Measurements from ENCODE around the gene FAIM2.

The FAIM2 gene

DNA sequence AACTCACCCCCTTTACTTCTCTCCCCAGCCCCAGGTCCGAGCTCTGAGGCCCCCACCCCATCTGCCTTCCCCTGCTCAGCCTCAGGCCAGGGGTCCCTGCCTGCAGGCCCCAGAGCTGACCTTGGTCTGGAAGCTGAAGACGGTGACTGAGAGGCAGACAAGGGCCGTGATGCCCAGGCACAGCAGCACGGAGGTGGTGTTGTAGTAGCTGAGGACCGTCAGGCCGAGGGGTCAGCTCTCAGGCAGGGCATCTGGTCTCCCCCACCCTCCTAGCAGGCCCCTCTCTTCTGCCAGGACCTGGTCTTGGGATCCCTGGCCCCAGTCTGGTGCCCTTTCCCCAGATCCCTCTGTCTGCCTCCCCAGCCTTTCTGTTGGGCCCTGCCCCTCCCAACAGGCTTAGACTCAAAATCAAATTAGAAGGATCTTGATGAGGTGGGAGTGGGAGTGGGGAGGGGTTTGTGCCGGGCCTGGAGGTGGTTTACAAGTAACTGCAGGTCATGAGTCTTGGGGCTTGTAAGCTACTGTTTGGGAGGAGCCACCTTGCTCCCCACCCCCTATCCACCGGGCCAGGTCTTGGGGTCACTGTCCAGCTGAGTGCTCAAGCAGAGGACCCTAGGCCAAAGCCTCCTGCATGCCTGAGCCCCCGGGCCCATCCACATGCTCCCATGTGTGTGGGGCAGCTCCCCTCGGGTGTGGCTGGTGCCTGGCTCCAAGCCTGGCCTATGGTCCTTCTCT lies 14.2 kb downstream of the FAIM2 start:
- Histone ChIP-seq H3K9me3 (ENCODE audit: control insufficient read depth, insufficient read depth, low read length) (no peaks in the 10 kb centered on the region), H3K9ac (ENCODE audit: low read depth, low read length) (no peak overlapping the region), H3K4me1 (ENCODE audit: control insufficient read depth, insufficient read depth, low read length) (peaks cover 9% of the 10 kb centered on the region), H3K36me3 (ENCODE audit: control insufficient read depth, insufficient read depth, low read length) (no peaks in the 10 kb centered on the region), H3K4me3 (ENCODE audit: low read depth, low read length) (no peak overlapping the region), H3K27me3 (ENCODE audit: control insufficient read depth, insufficient read depth, low read length) (no peaks in the 10 kb centered on the region)

- H3K9ac ChIP-seq (ENCODE audit: low read depth, low read length), result no peak overlapping the region
- no peak overlapping the region for H3K4me3 ChIP-seq (ENCODE audit: low read depth, low read length)
- peaks cover 8% of the 10 kb centered on the region for H3K4me1 ChIP-seq (ENCODE audit: control insufficient read depth, insufficient read depth, low read length)
- H3K36me3 ChIP-seq (ENCODE audit: control insufficient read depth, insufficient read depth, low read length), result no peaks in the 10 kb centered on the region
- H3K9me3 ChIP-seq (ENCODE audit: control insufficient read depth, insufficient read depth, low read length), result no peaks in the 10 kb centered on the region
- no peaks in the 10 kb centered on the region for H3K27me3 ChIP-seq (ENCODE audit: control insufficient read depth, insufficient read depth, low read length)
Observed at GRCh38 chr12:49888461-49889151, 15.1 kb downstream of the FAIM2 start.

- no peak overlapping the region for H3K9ac ChIP-seq (ENCODE audit: low read depth, low read length)
- no peak overlapping the region for H3K4me3 ChIP-seq (ENCODE audit: low read depth, low read length)
Observed at GRCh38 chr12:49887536-49888401, 15.9 kb downstream of the FAIM2 start.

GRCh38 chr12:49887091-49887490 lies 16.6 kb downstream of the FAIM2 start:
- Histone ChIP-seq H3K36me3 (ENCODE audit: control insufficient read depth, insufficient read depth, low read length) (no peaks in the 10 kb centered on the region), H3K9me3 (ENCODE audit: control insufficient read depth, insufficient read depth, low read length) (no peaks in the 10 kb centered on the region), H3K27me3 (ENCODE audit: control insufficient read depth, insufficient read depth, low read length) (no peaks in the 10 kb centered on the region), H3K4me1 (ENCODE audit: control insufficient read depth, insufficient read depth, low read length) (peaks cover 13% of the 10 kb centered on the region), H3K4me3 (ENCODE audit: low read depth, low read length) (no peak overlapping the region), H3K9ac (ENCODE audit: low read depth, low read length) (no peak overlapping the region)

More at GRCh38 chr12:49887536-49888401, 15.9 kb downstream of the FAIM2 start:
- no peaks in the 10 kb centered on the region for H3K36me3 ChIP-seq (ENCODE audit: control insufficient read depth, insufficient read depth, low read length)
- H3K27me3 ChIP-seq (ENCODE audit: control insufficient read depth, insufficient read depth, low read length), result no peaks in the 10 kb centered on the region
- no peaks in the 10 kb centered on the region for H3K9me3 ChIP-seq (ENCODE audit: control insufficient read depth, insufficient read depth, low read length)
- H3K4me1 ChIP-seq (ENCODE audit: control insufficient read depth, insufficient read depth, low read length), result peaks cover 12% of the 10 kb centered on the region

GRCh38 chr12:49885663-49886461 lies 17.8 kb downstream of the FAIM2 start:
- no peaks in the 10 kb centered on the region for H3K9me3 ChIP-seq (ENCODE audit: control insufficient read depth, insufficient read depth, low read length)
- no peaks in the 10 kb centered on the region for H3K27me3 ChIP-seq (ENCODE audit: control insufficient read depth, insufficient read depth, low read length)
- peak overlapping the region; percentile 5 for H3K9ac ChIP-seq (ENCODE audit: low read depth, low read length)
- H3K4me1 ChIP-seq (ENCODE audit: control insufficient read depth, insufficient read depth, low read length), result peaks cover 13% of the 10 kb centered on the region
- H3K36me3 ChIP-seq (ENCODE audit: control insufficient read depth, insufficient read depth, low read length), result no peaks in the 10 kb centered on the region
- no peak overlapping the region for H3K4me3 ChIP-seq (ENCODE audit: low read depth, low read length)

DNA sequence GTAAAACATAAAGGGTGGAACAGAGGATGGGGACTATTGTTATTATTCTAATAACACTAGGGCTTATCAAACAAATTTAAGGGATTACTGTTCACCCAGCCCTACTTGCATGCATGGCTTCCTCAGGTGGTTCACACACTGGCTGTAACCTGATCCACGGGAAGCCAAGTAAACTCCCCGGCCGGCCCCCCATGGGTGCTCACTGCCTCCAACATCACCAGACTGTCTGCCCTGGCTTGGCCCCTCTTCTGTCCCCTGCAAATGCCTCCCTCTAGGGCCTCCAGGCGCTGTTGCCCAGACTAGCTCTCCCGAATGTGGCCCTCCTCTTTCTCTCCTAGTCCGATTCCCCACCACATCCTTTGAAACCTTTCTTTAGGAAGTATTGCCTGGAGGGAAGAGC lies 18.6 kb downstream of the FAIM2 start:
- Histone ChIP-seq H3K4me1 (ENCODE audit: control insufficient read depth, insufficient read depth, low read length) (peaks cover 13% of the 10 kb centered on the region), H3K4me3 (ENCODE audit: low read depth, low read length) (no peak overlapping the region), H3K27me3 (ENCODE audit: control insufficient read depth, insufficient read depth, low read length) (no peaks in the 10 kb centered on the region), H3K36me3 (ENCODE audit: control insufficient read depth, insufficient read depth, low read length) (no peaks in the 10 kb centered on the region), H3K9ac (ENCODE audit: low read depth, low read length) (peak overlapping the region; percentile 5), H3K9me3 (ENCODE audit: control insufficient read depth, insufficient read depth, low read length) (no peaks in the 10 kb centered on the region)

DNA sequence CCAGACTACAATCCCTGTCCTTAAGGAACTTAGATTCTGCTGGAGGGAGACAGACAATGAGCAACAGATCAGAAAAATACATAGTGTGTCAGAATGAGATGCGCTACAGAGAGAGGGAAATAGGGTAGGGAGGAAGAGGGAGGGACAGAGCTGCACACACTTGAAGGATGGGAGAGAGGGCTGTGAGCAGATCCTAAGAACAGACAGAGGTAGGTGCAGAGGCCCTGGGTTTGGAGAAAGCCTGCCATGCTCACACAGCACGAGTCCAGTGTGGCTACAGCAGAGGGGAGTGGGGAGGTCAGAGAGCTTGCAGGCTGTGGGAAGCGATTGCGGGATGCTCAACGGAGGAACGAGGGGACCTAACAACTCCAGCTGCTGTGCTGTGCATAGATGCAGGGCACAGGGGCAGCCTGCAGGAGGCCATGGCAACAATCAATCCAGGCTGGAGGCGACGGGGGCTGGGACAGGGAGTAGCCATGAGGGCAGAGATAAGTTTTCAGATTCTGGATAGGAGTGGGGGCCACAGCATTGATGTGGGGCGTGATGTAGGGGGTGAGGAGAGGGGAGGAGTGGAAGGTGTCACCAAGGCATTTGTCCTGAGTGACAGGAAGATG lies 20.7 kb downstream of the FAIM2 start:
- peaks cover 13% of the 10 kb centered on the region for H3K4me1 ChIP-seq (ENCODE audit: control insufficient read depth, insufficient read depth, low read length)
- H3K36me3 ChIP-seq (ENCODE audit: control insufficient read depth, insufficient read depth, low read length), result no peaks in the 10 kb centered on the region
- no peak overlapping the region for H3K9ac ChIP-seq (ENCODE audit: low read depth, low read length)
- H3K27me3 ChIP-seq (ENCODE audit: control insufficient read depth, insufficient read depth, low read length), result no peaks in the 10 kb centered on the region
- no peak overlapping the region for H3K4me3 ChIP-seq (ENCODE audit: low read depth, low read length)
- H3K9me3 ChIP-seq (ENCODE audit: control insufficient read depth, insufficient read depth, low read length), result no peaks in the 10 kb centered on the region

- Histone ChIP-seq H3K27me3 (ENCODE audit: control insufficient read depth, insufficient read depth, low read length) (no peaks in the 10 kb centered on the region), H3K4me3 (ENCODE audit: low read depth, low read length) (no peak overlapping the region), H3K9ac (ENCODE audit: low read depth, low read length) (no peak overlapping the region), H3K9me3 (ENCODE audit: control insufficient read depth, insufficient read depth, low read length) (no peaks in the 10 kb centered on the region), H3K36me3 (ENCODE audit: control insufficient read depth, insufficient read depth, low read length) (no peaks in the 10 kb centered on the region), H3K4me1 (ENCODE audit: control insufficient read depth, insufficient read depth, low read length) (peaks cover 13% of the 10 kb centered on the region)
Observed at GRCh38 chr12:49882248-49882850, 21.4 kb downstream of the FAIM2 start.

DNA sequence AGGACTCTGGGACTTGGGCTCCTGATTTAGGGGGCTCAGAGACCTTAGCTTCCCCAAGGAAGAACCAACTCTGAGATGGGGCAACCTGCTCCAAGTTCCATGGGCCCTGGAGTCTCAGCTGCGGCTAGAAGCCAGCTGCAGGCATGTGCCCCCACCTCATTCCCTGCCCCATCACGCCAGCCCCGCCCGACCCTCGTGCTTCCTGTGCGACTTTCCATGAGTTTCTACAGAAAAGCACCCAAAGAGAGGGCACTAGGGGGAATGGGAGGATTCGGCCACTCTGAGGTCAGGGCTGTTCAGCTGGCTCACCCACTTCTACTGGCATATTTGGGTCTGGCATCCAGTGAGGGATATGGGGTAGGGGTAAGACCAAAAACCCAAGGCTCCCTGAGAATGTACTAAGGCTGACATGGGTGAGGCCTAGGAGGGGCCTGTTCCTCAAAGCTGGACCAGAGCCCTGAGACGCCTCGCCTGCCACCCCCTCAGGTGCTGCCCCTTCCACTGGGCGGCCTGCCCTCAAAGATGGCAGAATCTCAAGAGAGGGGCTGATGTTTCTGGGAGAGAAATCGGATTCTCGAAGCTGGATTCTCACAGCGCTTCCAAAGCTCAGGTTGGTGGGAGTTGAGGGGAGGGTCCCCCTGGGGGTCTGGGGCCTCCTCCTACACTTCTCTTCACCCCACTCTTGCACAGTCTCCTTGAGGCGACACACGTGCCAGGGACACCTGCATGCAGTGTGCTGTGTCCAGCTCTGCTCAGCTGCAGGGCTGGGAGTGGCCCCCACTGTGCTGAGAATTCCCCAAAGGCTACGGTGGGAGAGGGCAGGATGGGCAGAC lies 22.1 kb downstream of the FAIM2 start:
- H3K36me3 ChIP-seq (ENCODE audit: control insufficient read depth, insufficient read depth, low read length), result no peaks in the 10 kb centered on the region
- no peaks in the 10 kb centered on the region for H3K9me3 ChIP-seq (ENCODE audit: control insufficient read depth, insufficient read depth, low read length)
- H3K9ac ChIP-seq (ENCODE audit: low read depth, low read length), result no peak overlapping the region
- H3K27me3 ChIP-seq (ENCODE audit: control insufficient read depth, insufficient read depth, low read length), result no peaks in the 10 kb centered on the region
- peaks cover 13% of the 10 kb centered on the region for H3K4me1 ChIP-seq (ENCODE audit: control insufficient read depth, insufficient read depth, low read length)
- H3K4me3 ChIP-seq (ENCODE audit: low read depth, low read length), result no peak overlapping the region

GRCh38 chr12:49880756-49881414 lies 22.8 kb downstream of the FAIM2 start:
- H3K9me3 ChIP-seq (ENCODE audit: control insufficient read depth, insufficient read depth, low read length), result no peaks in the 10 kb centered on the region
- H3K4me1 ChIP-seq (ENCODE audit: control insufficient read depth, insufficient read depth, low read length), result peaks cover 13% of the 10 kb centered on the region
- no peaks in the 10 kb centered on the region for H3K36me3 ChIP-seq (ENCODE audit: control insufficient read depth, insufficient read depth, low read length)
- no peaks in the 10 kb centered on the region for H3K27me3 ChIP-seq (ENCODE audit: control insufficient read depth, insufficient read depth, low read length)
- no peak overlapping the region for H3K4me3 ChIP-seq (ENCODE audit: low read depth, low read length)
- no peak overlapping the region for H3K9ac ChIP-seq (ENCODE audit: low read depth, low read length)
